Activated naive CD4-positive, alpha-beta T cell treated with anti-CD3 and anti-CD28 coated beads, Interleukin-2, amount 50 U/mL, for 24 hours (primary cell): ENCODE data around the gene IL4.

Experiments used
- H3K27ac Mint-ChIP-seq: one replicate; pipeline ENCODE4 v1.8.0; 2021; ENCODE audit warnings: mild to moderate bottlenecking, mixed read lengths
- H3K27me3 Mint-ChIP-seq: one replicate; pipeline ENCODE4 v1.8.0; 2021; ENCODE audit warnings: mixed read lengths
- H3K36me3 Mint-ChIP-seq: one replicate; pipeline ENCODE4 v1.8.0; 2021; ENCODE audit warnings: mixed read lengths
- H3K4me1 Mint-ChIP-seq: one replicate; pipeline ENCODE4 v1.8.0; 2021; ENCODE audit warnings: mixed read lengths
- H3K4me3 Mint-ChIP-seq: one replicate; pipeline ENCODE4 v1.8.0; 2021; ENCODE audit warnings: mild to moderate bottlenecking, mixed read lengths
- H3K9me3 Mint-ChIP-seq: one replicate; pipeline ENCODE4 v1.8.0; 2021; ENCODE audit warnings: mixed read lengths

IL4 gene

DNA sequence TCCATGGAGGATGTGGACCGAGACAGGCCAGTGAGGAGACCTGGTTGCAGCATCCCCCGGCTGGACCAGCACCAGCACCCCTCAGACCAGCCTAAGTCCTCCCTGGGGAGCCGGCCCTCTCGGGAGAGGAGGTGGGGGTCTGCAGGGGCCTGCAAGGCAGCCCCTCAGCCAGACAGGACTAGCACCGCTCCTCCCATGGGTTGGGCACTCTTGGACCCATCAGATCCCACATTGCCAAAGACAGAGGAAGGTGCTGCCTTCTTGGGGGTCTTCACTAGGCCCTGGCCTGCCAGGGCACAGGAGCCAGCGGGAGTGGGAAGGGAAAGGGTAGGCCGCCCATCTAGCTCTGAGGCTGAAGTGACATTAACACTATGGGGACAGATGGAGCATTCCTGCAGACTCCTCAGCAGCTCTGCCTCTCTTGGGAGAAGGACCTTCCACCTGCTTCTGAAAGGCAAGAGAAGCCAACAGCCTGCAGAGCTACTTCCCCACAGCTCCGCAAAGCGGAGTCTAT, 9.0 kb upstream of the IL4 start:
- no peaks in the 10 kb centered on the region for H3K4me1 Mint-ChIP-seq

DNA sequence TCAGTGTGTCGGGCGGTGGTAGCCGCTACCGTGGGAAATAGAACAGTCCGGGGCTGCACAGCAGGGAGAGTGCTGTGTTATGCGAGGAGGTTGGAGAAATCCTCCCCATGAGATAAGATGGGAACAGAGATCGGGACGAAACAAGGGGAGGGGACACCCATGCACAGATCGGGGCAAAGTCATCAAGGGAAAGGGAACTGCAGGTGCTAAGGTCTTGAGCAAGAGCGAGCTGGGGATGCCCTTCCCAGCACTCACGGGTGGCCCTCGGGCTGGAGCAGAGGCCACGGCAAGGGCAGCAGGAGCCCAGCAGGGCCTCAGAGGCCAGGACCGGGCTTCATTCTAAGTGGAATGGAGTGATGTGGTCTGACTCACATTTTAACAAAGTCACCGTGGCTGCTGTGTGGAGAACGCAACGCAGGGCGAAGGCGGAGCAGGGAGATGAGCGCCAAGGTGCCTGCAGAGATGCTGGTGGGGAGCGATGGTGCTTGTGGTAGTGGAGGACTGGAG, 8.2 kb upstream of the IL4 start:
- Mint-ChIP-seq H3K4me3 (no peak overlapping the region), H3K9me3 (no peaks in the 10 kb centered on the region), H3K27ac (no peak overlapping the region), H3K4me1 (no peaks in the 10 kb centered on the region), H3K36me3 (no peaks in the 10 kb centered on the region), H3K27me3 (no peaks in the 10 kb centered on the region)

More for the DNA sequence above, 9.0 kb upstream of the IL4 start:
- Mint-ChIP-seq H3K27ac (no peak overlapping the region), H3K9me3 (no peaks in the 10 kb centered on the region), H3K36me3 (no peaks in the 10 kb centered on the region), H3K27me3 (no peaks in the 10 kb centered on the region), H3K4me3 (no peak overlapping the region)

DNA sequence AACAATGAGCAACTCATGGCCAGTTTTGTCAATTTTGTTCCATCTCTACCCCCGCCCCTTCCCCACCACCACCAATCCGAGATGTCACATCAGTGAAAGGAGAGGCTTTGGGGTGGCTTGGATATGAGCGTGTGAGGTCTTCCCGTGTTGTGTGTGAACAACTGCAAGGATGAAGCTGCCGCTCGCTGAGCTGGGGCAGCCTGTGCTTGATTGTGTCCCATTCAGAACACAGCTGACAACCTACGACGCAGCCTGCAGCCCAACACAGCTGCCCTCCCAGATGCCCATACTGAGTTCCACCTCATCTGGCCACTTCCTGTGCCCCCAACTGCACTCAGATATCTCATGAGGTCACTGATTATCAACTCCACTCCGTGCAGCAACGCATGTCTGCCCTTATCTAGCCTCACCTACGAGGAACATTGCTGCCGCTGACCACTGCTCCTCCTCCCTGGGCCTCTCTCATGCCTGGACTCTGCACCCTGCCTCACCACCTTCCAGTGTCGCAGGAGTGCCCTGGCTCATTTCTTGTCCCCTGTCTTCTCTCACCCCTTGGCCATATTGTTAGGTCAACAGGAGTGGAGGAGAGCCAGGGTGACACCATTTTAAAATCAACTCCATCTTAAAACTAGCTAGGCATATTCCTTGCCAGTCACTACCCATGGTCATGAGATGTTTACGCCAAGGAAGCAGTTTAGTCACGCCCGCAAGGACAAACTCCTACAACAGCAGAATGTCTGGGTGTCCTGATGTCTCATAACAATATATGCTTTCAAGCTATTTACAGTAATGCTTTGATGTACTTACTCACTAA, 7.3 kb upstream of the IL4 start:
- Mint-ChIP-seq H3K36me3 (peaks cover 2% of the 10 kb centered on the region), H3K27me3 (no peaks in the 10 kb centered on the region), H3K4me3 (no peak overlapping the region), H3K9me3 (no peaks in the 10 kb centered on the region), H3K4me1 (no peaks in the 10 kb centered on the region), H3K27ac (no peak overlapping the region)

DNA sequence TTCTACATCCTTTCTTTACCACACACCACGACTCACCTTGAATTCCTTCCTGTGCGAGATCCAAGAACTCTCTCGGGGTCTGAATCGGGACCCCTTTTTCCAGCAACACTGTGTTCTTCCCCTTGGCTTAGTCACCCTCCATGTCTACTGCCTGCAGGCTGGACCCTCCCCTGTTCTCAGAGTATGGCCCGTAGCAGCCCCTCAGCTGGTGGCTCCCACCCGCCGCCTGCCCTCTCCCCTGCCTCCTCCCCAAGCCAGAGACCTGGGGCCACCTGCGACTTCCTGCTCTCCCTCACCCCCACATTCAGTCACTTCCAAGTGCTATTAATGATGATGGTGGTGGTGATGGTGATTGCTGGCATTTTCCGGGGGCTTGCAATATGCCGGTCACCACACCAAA, 6.5 kb upstream of the IL4 start:
- no peak overlapping the region for H3K27ac Mint-ChIP-seq
- no peaks in the 10 kb centered on the region for H3K4me1 Mint-ChIP-seq
- H3K27me3 Mint-ChIP-seq = no peaks in the 10 kb centered on the region
- H3K36me3 Mint-ChIP-seq = peaks cover 2% of the 10 kb centered on the region
- no peak overlapping the region for H3K4me3 Mint-ChIP-seq
- no peaks in the 10 kb centered on the region for H3K9me3 Mint-ChIP-seq

DNA sequence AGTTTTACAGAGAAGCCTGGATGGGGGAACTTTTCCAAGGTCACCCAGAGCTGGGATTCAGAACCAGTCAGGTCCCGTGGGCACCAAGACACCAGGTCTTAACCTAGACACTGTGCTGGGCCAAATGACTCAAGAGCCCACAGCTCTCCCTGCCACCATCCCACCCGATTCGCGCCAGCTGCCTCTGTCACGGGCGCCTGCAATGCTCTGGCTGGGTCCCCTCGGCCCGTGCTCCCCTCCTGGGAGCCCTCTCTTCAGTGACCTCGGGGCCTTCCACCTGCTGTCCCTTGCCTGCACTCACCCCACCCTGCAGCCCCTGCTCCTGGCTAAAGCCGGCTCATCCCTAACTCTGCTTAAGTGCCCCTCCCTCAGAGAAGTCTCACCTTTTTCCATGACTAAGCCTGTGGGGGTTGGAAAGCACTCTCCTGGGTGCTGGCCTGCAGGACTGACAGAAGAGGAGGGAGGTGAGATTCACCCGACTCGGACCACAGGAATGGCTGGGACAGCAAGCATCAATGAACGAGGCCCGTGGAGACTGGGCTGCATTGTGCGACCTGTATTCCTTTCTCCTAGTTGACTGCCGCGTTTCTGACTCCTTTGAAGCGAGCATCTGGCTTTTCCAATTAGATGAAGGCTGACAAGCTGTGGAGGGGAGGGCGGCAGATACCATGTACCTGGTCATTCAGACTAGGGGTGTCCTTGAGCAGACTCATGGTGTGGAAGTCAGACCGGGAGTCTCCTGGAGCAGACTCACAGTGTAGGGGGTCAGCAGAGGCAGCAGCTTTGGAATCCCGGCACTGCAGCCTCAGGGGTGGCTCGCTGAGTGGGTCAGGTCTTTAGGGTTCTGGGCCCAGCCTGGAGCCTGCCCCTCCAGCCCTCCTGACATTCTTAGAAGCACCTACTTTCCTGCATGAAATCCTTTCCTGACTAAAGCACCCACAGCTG, 5.8 kb upstream of the IL4 start:
- H3K4me3 Mint-ChIP-seq = no peak overlapping the region
- no peak overlapping the region for H3K27ac Mint-ChIP-seq

DNA sequence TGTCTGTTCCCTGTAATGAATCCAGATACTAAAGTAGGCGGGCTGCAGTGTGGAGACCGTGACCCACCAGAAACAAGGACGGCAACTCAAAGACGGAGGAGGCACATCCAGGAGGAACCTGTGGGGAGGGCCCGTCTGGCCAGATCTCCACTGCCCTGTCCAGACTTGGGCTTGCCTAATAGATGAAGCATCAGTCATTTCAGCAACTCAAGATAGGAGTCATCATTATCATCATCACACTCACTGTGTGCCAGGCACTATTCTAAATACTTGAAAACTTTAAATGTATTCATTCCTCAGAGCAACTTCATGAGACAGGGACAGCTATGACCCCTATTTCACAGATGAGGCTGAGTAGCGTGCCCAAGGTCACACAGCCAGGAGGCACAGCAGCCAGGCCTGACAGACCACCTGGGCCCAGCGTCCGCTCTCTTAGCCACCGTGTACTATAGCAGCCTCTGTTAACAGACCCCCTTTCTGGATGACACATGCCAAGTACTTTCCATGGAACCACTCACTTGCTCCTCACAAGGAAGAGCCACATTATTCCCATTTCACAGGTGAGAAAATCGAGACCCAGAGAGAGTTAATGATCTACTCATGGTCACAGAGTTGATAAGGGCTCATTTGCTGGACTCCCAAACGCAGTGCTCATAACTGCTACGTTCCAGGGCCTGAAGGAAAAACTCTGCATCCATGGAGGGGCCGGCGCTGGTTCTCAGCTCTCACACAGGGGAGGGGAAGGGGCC, 4.9 kb upstream of the IL4 start:
- no peaks in the 10 kb centered on the region for H3K27me3 Mint-ChIP-seq
- peaks cover 2% of the 10 kb centered on the region for H3K36me3 Mint-ChIP-seq
- no peaks in the 10 kb centered on the region for H3K9me3 Mint-ChIP-seq
- H3K27ac Mint-ChIP-seq = no peak overlapping the region
- H3K4me1 Mint-ChIP-seq = no peaks in the 10 kb centered on the region
- no peak overlapping the region for H3K4me3 Mint-ChIP-seq

More for the DNA sequence above, 5.8 kb upstream of the IL4 start:
- no peaks in the 10 kb centered on the region for H3K4me1 Mint-ChIP-seq
- no peaks in the 10 kb centered on the region for H3K9me3 Mint-ChIP-seq
- peaks cover 2% of the 10 kb centered on the region for H3K36me3 Mint-ChIP-seq
- no peaks in the 10 kb centered on the region for H3K27me3 Mint-ChIP-seq

DNA sequence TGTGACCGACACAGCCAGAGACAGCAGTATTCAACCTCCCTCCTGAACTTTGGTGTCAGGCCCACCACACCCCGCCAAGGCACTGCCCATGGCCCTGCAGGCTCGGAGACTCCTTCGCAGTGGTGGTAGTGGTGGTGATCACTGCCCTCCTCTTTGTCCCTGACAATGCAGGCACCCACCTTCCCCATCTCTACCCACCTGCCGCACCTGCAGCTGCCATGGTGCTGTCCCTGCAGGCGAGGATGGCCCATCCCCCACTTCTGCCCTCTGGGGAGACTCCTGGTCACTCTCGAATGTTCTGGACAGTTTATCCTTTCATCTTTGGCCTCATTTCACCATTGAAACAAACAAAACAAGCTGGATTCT, 4.4 kb upstream of the IL4 start:
- Mint-ChIP-seq H3K4me3 (no peak overlapping the region), H3K4me1 (no peaks in the 10 kb centered on the region), H3K36me3 (peaks cover 2% of the 10 kb centered on the region), H3K9me3 (no peaks in the 10 kb centered on the region), H3K27me3 (no peaks in the 10 kb centered on the region), H3K27ac (no peak overlapping the region)

DNA sequence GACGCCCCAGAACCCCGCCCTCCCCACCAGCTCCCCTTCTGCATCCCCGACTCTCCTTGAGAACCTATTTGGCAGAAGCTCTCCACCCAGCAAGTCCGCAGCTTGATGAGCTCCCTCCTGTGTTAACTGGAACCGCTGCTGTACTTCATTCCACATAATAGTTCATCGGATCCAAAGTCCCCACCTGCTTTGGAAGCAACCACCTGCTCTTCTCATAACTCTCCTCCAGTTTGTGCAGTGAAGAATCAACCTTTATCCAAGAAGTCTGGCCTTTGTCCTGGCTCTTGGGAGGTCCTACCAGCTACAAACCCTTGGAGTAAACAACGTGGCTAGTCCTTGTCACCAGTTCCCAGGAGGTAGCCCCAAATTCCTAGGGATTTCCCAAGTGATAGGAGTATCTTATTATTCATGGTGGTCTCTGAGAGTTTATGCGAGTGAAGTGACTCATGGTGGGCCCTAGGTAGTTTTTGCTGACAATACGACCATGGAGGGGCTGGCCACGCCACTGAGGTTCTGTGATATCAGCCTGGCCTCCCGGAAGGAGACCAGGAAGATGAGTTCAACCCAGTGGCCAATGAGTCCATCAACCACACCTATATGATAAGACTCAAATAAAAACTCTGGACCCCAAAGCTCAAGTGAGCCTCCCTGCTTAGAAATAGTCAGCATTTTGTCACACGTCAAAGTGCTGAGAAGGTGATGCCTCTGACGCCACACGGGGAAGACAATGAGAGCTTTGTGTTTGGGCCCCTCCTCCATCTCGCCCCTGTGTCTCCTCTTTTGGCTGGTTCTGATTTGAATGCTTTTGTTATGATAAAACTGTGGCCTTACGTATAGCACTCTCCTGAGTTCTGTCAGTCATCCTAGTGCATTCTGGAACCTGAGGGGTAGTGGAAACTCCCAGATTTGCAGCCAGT, 3.6 kb upstream of the IL4 start:
- peaks cover 2% of the 10 kb centered on the region for H3K36me3 Mint-ChIP-seq
- H3K27ac Mint-ChIP-seq = no peak overlapping the region
- H3K9me3 Mint-ChIP-seq = no peaks in the 10 kb centered on the region
- H3K27me3 Mint-ChIP-seq = no peaks in the 10 kb centered on the region
- no peak overlapping the region for H3K4me3 Mint-ChIP-seq
- no peaks in the 10 kb centered on the region for H3K4me1 Mint-ChIP-seq

DNA sequence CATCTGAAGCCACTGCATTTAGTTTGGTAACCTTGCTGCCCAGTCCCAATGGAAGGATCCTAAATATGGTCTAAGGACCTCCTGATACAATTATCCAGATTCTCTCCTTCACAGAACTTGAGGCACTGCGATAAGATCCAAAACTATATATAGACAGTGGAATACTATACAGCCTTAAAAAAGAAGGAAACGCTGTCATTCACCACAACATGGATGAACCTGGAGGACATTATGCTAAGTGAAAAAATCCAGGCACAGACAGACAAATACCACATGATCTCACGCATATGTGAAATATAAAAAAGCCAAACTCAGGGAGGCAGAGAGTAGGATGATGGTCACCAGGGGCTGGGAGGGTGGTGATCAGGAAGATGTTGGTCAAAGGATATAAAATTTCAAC, 2.8 kb upstream of the IL4 start:
- no peaks in the 10 kb centered on the region for H3K9me3 Mint-ChIP-seq
- H3K27me3 Mint-ChIP-seq = no peaks in the 10 kb centered on the region
- peaks cover 2% of the 10 kb centered on the region for H3K36me3 Mint-ChIP-seq
- H3K4me3 Mint-ChIP-seq = no peak overlapping the region
- no peak overlapping the region for H3K27ac Mint-ChIP-seq
- H3K4me1 Mint-ChIP-seq = no peaks in the 10 kb centered on the region

DNA sequence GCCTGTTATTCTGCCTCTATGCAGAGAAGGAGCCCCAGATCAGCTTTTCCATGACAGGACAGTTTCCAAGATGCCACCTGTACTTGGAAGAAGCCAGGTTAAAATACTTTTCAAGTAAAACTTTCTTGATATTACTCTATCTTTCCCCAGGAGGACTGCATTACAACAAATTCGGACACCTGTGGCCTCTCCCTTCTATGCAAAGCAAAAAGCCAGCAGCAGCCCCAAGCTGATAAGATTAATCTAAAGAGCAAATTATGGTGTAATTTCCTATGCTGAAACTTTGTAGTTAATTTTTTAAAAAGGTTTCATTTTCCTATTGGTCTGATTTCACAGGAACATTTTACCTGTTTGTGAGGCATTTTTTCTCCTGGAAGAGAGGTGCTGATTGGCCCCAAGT, 301 bp upstream of the IL4 start:
- H3K9me3 Mint-ChIP-seq = no peaks in the 10 kb centered on the region
- peaks cover 2% of the 10 kb centered on the region for H3K36me3 Mint-ChIP-seq
- no peak overlapping the region for H3K27ac Mint-ChIP-seq
- no peaks in the 10 kb centered on the region for H3K27me3 Mint-ChIP-seq
- H3K4me1 Mint-ChIP-seq = no peaks in the 10 kb centered on the region
- no peak overlapping the region for H3K4me3 Mint-ChIP-seq

DNA sequence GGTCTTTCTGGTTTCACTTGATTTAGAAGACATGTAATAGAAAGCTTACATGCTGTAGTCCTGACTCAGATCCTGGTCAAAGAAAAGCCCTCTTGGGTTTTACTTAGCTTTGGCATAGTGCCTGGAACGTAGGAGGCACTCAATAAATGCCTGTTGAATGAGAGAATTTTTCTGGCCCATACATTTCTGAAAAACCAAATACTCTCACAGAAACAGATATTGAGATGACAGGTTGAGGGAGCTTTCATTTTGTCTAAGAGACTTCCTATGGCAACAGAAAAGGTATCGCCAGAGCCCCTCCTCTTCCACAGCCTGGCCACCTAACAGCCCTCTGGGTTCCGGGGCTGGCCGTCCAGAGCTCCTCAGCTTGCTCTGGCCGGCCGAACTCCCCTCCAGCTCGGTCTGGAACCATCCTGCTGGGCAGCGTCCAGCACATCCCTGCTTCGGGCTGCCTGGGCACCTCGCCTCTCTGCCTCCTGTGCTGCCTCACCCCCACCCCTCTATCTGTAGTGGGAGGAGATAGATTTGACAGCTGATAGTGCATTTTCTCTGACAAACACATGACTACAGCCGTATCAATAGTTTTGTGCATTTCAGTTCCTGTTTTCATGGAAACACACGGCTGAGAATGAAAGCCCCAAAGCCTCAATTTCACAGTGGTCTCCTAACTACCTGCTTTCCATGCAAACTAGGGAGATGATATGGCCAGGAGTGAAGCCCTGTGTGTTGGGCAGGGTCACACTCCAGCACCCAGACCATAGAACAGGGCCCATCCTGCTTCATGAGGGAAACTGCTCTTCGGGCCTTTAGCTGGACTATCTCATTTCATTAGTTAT, 1.1 kb downstream of the IL4 start:
- no peaks in the 10 kb centered on the region for H3K9me3 Mint-ChIP-seq
- peaks cover 2% of the 10 kb centered on the region for H3K36me3 Mint-ChIP-seq
- H3K27me3 Mint-ChIP-seq = no peaks in the 10 kb centered on the region
- no peak overlapping the region for H3K4me3 Mint-ChIP-seq
- H3K4me1 Mint-ChIP-seq = no peaks in the 10 kb centered on the region
- no peak overlapping the region for H3K27ac Mint-ChIP-seq

DNA sequence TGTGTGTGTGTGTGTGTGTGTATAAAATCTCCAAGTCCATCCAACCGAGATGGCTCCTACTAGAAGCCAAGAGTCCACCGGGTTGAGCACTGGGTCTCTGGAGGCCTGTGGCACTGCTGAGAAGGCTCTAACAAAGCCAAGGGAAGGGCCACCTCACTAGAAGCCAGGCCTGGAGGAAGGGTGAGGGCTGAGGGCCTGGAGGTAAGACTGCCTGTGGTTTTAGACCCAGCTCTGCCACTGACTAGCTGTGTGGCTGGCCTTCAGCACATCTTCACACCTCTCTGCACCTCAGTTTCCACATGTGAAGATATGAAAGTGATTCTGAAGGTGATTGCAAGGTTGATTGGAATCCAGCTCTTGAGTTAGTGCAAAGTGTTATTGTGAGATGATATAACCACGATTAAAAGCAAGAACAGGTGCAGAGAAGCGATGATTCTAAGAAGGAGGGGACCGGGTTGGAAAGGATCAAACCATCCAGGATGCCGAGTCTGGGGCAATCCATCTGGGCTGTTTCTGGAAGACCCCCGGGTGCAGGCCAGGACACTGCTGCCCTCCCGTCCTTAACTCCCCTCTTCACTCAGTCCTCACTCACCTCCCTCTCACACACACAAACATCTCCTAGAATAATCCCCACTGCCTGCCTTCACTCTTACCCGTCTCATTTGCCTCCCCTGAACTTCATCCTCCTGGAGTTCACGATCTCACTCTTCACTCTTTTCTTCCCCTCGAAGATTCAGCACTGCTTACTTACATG, 2.3 kb downstream of the IL4 start:
- Mint-ChIP-seq H3K4me3 (no peak overlapping the region), H3K36me3 (peaks cover 4% of the 10 kb centered on the region), H3K4me1 (no peaks in the 10 kb centered on the region), H3K27ac (no peak overlapping the region), H3K9me3 (no peaks in the 10 kb centered on the region), H3K27me3 (no peaks in the 10 kb centered on the region)

DNA sequence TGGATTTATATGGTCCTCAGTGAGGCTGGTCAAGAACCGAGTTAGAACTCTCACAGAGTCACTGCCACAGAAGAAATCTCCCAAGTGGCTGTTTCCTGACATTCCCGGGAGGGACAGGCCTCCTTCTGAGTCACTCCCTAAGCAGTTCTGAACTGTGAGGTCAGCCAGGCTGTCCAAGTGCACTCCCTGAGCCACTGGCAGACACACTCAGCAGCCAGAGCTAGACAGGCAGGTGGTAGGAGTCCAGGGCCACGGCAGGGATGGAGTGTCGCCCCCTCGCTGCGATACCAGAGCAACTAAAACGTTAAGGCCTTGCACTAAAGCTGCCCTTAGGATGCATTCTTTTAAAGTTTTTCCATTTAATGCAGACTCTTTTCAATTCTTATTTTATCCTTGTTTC, 3.4 kb downstream of the IL4 start:
- Mint-ChIP-seq H3K4me3 (no peak overlapping the region), H3K4me1 (no peaks in the 10 kb centered on the region), H3K27ac (no peak overlapping the region), H3K36me3 (peaks cover 3% of the 10 kb centered on the region), H3K27me3 (no peaks in the 10 kb centered on the region), H3K9me3 (no peaks in the 10 kb centered on the region)
